ENCODE results near the gene WDR20. TPM values are rescaled to one million over a fixed set of nuclear protein-coding genes. Genes with fewer than 3 reads are reported as not detected.
"Not testable (repeated sequence)": the region's sequence is repeated elsewhere in the genome, so short reads cannot be mapped to it uniquely, and the experiment has no call there.

The WDR20 gene
- total RNA-seq, 4 donors from 2014 or later, result 27.3 to 39.4 (median 33.0) TPM

GRCh38 chr14:102124419-102124818 is 15.3 kb upstream of the WDR20 start:
- no peaks in the 10 kb centered on the region for H3K36me3 ChIP-seq
- no peaks in the 10 kb centered on the region for H3K9me3 ChIP-seq
- H3K27me3 ChIP-seq, result no peaks in the 10 kb centered on the region
- no peak overlapping the region for H3K4me3 ChIP-seq
- TF ChIP-seq CTCF (IDR thresholded peaks at IDR 0.05) (no peak), POLR2AphosphoS5 (IDR thresholded peaks at IDR 0.05) (no peak), POLR2A (IDR thresholded peaks at IDR 0.05) (no peak), EP300 (IDR thresholded peaks at IDR 0.05) (no peak)
- no peaks in the 10 kb centered on the region for H3K4me1 ChIP-seq
- no peak for DNase-seq (ENCODE audit: low spot score in 2 of 2)
- H3K27ac ChIP-seq, result no peak overlapping the region

GRCh38 chr14:102125546-102125945 is 14.2 kb upstream of the WDR20 start:
- TF ChIP-seq POLR2AphosphoS5 (IDR thresholded peaks at IDR 0.05) (no peak), CTCF (IDR thresholded peaks at IDR 0.05) (no peak), EP300 (IDR thresholded peaks at IDR 0.05) (no peak), POLR2A (IDR thresholded peaks at IDR 0.05) (no peak)
- Histone ChIP-seq H3K27ac (no peak overlapping the region), H3K4me1 (no peaks in the 10 kb centered on the region), H3K4me3 (no peak overlapping the region), H3K9me3 (no peaks in the 10 kb centered on the region), H3K36me3 (no peaks in the 10 kb centered on the region), H3K27me3 (no peaks in the 10 kb centered on the region)
- DNase-seq (ENCODE audit: low spot score in 2 of 2), result no peak
- 50% methylated on average over 5 of the region's 5 CpGs for WGBS

GRCh38 chr14:102126807-102127455 is 12.8 kb upstream of the WDR20 start:
- Histone ChIP-seq H3K27ac (no peak overlapping the region), H3K36me3 (no peaks in the 10 kb centered on the region), H3K27me3 (no peaks in the 10 kb centered on the region), H3K9me3 (no peaks in the 10 kb centered on the region), H3K4me3 (no peak overlapping the region), H3K4me1 (no peaks in the 10 kb centered on the region)
- TF ChIP-seq EP300 (IDR thresholded peaks at IDR 0.05) (no peak), POLR2A (IDR thresholded peaks at IDR 0.05) (no peak), POLR2AphosphoS5 (IDR thresholded peaks at IDR 0.05) (no peak), CTCF (IDR thresholded peaks at IDR 0.05) (no peak)
- WGBS, result 83% methylated on average over 5 of the region's 5 CpGs
- no peak for DNase-seq (ENCODE audit: low spot score in 2 of 2)

GRCh38 chr14:102131741-102132140 is 8.0 kb upstream of the WDR20 start:
- H3K36me3 ChIP-seq, result no peaks in the 10 kb centered on the region
- no peak for TF ChIP-seq POLR2AphosphoS5 (IDR thresholded peaks at IDR 0.05)
- TF ChIP-seq CTCF (IDR thresholded peaks at IDR 0.05), result no peak
- TF ChIP-seq POLR2A (IDR thresholded peaks at IDR 0.05), result no peak
- no peak for TF ChIP-seq EP300 (IDR thresholded peaks at IDR 0.05)
- 80% methylated on average over 6 of the region's 6 CpGs for WGBS
- no peaks in the 10 kb centered on the region for H3K27me3 ChIP-seq
- no peak overlapping the region for H3K27ac ChIP-seq
- DNase-seq (ENCODE audit: low spot score in 2 of 2), result no peak
- no peaks in the 10 kb centered on the region for H3K4me1 ChIP-seq
- no peak overlapping the region for H3K4me3 ChIP-seq
- no peaks in the 10 kb centered on the region for H3K9me3 ChIP-seq

GRCh38 chr14:102134021-102134420 is 5.7 kb upstream of the WDR20 start:
- H3K4me3 ChIP-seq; H3K4me1 ChIP-seq; H3K27me3 ChIP-seq; H3K27ac ChIP-seq; DNase-seq (ENCODE audit: low spot score in 2 of 2); H3K36me3 ChIP-seq; H3K9me3 ChIP-seq: not testable (repeated sequence)
- WGBS, result 73% methylated on average over 9 of the region's 9 CpGs

GRCh38 chr14:102134719-102135118 is 5.0 kb upstream of the WDR20 start:
- not testable (repeated sequence) for H3K27me3 ChIP-seq; DNase-seq (ENCODE audit: low spot score in 2 of 2); H3K4me3 ChIP-seq; H3K36me3 ChIP-seq; H3K27ac ChIP-seq; H3K9me3 ChIP-seq
- H3K4me1 ChIP-seq, result peaks cover 10% of the 10 kb centered on the region
- 94% methylated on average over 9 of the region's 10 CpGs for WGBS

- peaks cover 12% of the 10 kb centered on the region for H3K4me1 ChIP-seq
- not testable (repeated sequence) for H3K36me3 ChIP-seq; DNase-seq (ENCODE audit: low spot score in 2 of 2); H3K4me3 ChIP-seq; H3K27me3 ChIP-seq; H3K9me3 ChIP-seq; H3K27ac ChIP-seq
- 98% methylated on average over 9 of the region's 30 CpGs for WGBS
Observed at GRCh38 chr14:102135456-102135855, 4.2 kb upstream of the WDR20 start.

All from suprapubic skin (tissue), 4 donors.